GM12878 (cell line): ENCODE results near the gene PGA4. TPM values are rescaled to one million over a fixed set of nuclear protein-coding genes. Genes with fewer than 3 reads are reported as not detected.

Experiments
- ATAC-seq: fragments of 200-7000 bp; cut with Tn5 transposase; 3 replicates; pipeline ENCODE4 v1.9.1; 2020; ENCODE audit warnings: mild to moderate bottlenecking, moderate library complexity
- BruUV-seq: library from RNA; stranded (reverse); fragments of 400-500 nt; replicated peaks from 2 replicates; lab custom pipeline; 2021; lab: Mats Ljungman, UMichigan
- CTCF ChIA-PET: fragments of 300-600 bp; sonication (Branson Sonifier 250); formaldehyde crosslinking; extraction: SDS; loops from one replicate; lab custom pipeline; 2021; ENCODE audit warnings: inconsistent platforms; lab: Yijun Ruan, JAX
- POLR2A ChIA-PET: fragments of 350-600 bp; formaldehyde crosslinking; extraction: SDS; loops from one replicate; lab custom pipeline; 2021; ENCODE audit warnings: inconsistent platforms; lab: Charles Lee
- RAD21 ChIA-PET: fragments of 300-600 bp; sonication (Branson Sonifier 250); formaldehyde crosslinking; loops from one replicate; lab custom pipeline; 2023; ENCODE audit warnings: antibody characterized with exemption; ENCODE audit not compliant: unreplicated experiment; lab: Charles Lee
- SMC1A ChIA-PET: fragments of 300-600 bp; sonication (Branson Sonifier 250); formaldehyde crosslinking; loops from one replicate; lab custom pipeline; 2023; ENCODE audit not compliant: unreplicated experiment, uncharacterized antibody; lab: Charles Lee
- DNase-seq: peaks from one replicate; pipeline ENCODE4 v3.0.0-alpha.2; 2011; ENCODE audit warnings: low read depth, low spot score
- FAIRE-seq: peaks from 3 replicates; lab custom pipeline; 2011; peaks lifted over from hg19 to GRCh38; lab: Jason Lieb, UNC
- H2AFZ ChIP-seq: 2 replicates; pipeline ENCODE4 v1.6.0; 2011; ENCODE audit warnings: low read depth, low read length, control low read depth; ENCODE audit not compliant: control insufficient read depth
- H3K27ac ChIP-seq: 2 replicates; pipeline ENCODE4 v1.5.1; 2011; ENCODE audit warnings: control low read depth; ENCODE audit not compliant: control insufficient read depth, insufficient read depth
- H3K27me3 ChIP-seq, 2 experiments: replicated peaks in 1 of 2; 2 replicates each; pipeline versions ENCODE4 v1.6.0 to v1.6.1; 2011; ENCODE audit warnings: low read length in 1 of 2; ENCODE audit not compliant: control insufficient read depth in 2 of 2, insufficient read depth in 2 of 2
- H3K36me3 ChIP-seq, 2 experiments: 2 replicates each; pipeline ENCODE4 v1.5.1; 2011; ENCODE audit warnings: low read length in 1 of 2; ENCODE audit not compliant: control insufficient read depth in 2 of 2, insufficient read depth in 2 of 2
- H3K4me1 ChIP-seq: 2 replicates; pipeline ENCODE4 v1.6.1; 2011; ENCODE audit warnings: mild to moderate bottlenecking, low read length, moderate library complexity, mixed read lengths; ENCODE audit not compliant: control insufficient read depth, insufficient read depth
- H3K4me2 ChIP-seq: 2 replicates; pipeline ENCODE4 v1.6.0; 2011; ENCODE audit warnings: control low read depth; ENCODE audit not compliant: control insufficient read depth, insufficient read depth
- H3K4me3 ChIP-seq: fragments of 200-600 bp; sonication (generic); 2 replicates; pipeline ENCODE4 v1.5.1; 2016
- H3K79me2 ChIP-seq: 2 replicates; pipeline ENCODE4 v1.6.0; 2011; ENCODE audit warnings: low read length; ENCODE audit not compliant: control insufficient read depth, insufficient read depth
- H3K9ac ChIP-seq: 2 replicates; pipeline ENCODE4 v1.8.0; 2011; ENCODE audit warnings: low read length, control low read depth, mixed read lengths; ENCODE audit not compliant: control insufficient read depth, insufficient read depth
- H3K9me3 ChIP-seq: replicated peaks from 3 replicates; pipeline ENCODE4 v1.5.1; 2011; ENCODE audit warnings: mild to moderate bottlenecking, low read length; ENCODE audit not compliant: control insufficient read depth, insufficient read depth
- H4K20me1 ChIP-seq: 2 replicates; pipeline ENCODE4 v1.6.0; 2011; ENCODE audit not compliant: control insufficient read depth, insufficient read depth
- CHD2 ChIP-seq: IDR thresholded peaks from 2 replicates; pipeline ENCODE4 v1.6.1; 2011; ENCODE audit warnings: low read depth, low read length, improper control_type of control experiment, borderline replicate concordance
- FOXM1 ChIP-seq: IDR thresholded peaks from 2 replicates; pipeline ENCODE4 v1.6.1; 2012; ENCODE audit warnings: low read depth, mild to moderate bottlenecking, inconsistent platforms, low read length, moderate library complexity
- HCFC1 ChIP-seq: fragments of 150-350 bp; IDR thresholded peaks from 2 replicates; pipeline ENCODE4 v1.6.1; 2014; ENCODE audit warnings: low read length
- HDAC6 ChIP-seq: fragments of 200-600 bp; sonication (generic); IDR thresholded peaks from one replicate; pipeline ENCODE4 v1.8.0; 2017; ENCODE audit warnings: antibody characterized with exemption; ENCODE audit not compliant: unreplicated experiment
- PAX5 ChIP-seq: IDR thresholded peaks from 2 replicates; pipeline ENCODE4 v1.6.1; 2011; ENCODE audit warnings: low read depth, low read length, borderline replicate concordance
- POLR2AphosphoS2 ChIP-seq: IDR thresholded peaks from 2 replicates; pipeline ENCODE4 v1.6.1; 2011; ENCODE audit warnings: low read depth, mild to moderate bottlenecking, low read length, improper control_type of control experiment, moderate library complexity
- RAD51 ChIP-seq: fragments of 450-650 bp; IDR thresholded peaks from 2 replicates; pipeline ENCODE4 v1.6.1; 2016; ENCODE audit warnings: moderate library complexity, mild to moderate bottlenecking, inconsistent platforms
- SP1 ChIP-seq: IDR thresholded peaks from one replicate; pipeline ENCODE4 v1.6.1; 2011; ENCODE audit warnings: low read depth, low read length
- ZNF24 ChIP-seq: fragments of 450-650 bp; IDR thresholded peaks from 2 replicates; pipeline ENCODE4 v1.6.1; 2017; ENCODE audit warnings: antibody characterized with exemption, mild to moderate bottlenecking
- ZNF274 ChIP-seq: IDR thresholded peaks from one replicate; pipeline ENCODE4 v1.8.0; 2011; ENCODE audit not compliant: insufficient read length, insufficient read depth
- ZSCAN29 ChIP-seq: fragments of 450-650 bp; IDR thresholded peaks from 2 replicates; pipeline ENCODE4 v1.6.1; 2017; ENCODE audit warnings: mild to moderate bottlenecking, moderate library complexity
- WGBS: methylation state at CpG from one replicate; pipeline ENCODE4 v1.1.6; 2016; ENCODE audit warnings: low lambda C conversion rate; ENCODE audit not compliant: insufficient replicate concordance, insufficient coverage; ENCODE audit errors: missing lambda C conversion rate; 5-methylcytosine and 5-hydroxymethylcytosine counted together
- in situ Hi-C: fragments of 300-500 bp; cut with MboI; formaldehyde crosslinking; loops from 9 replicates; pipeline ENCODE4 v1.14.3; 2018; ENCODE audit warnings: mixed read lengths
- intact Hi-C: fragments of 100-400 bp; cut with micrococcal nuclease; formaldehyde crosslinking; loops from one replicate; pipeline ENCODE4 v1.14.2; 2022; ENCODE audit not compliant: unreplicated experiment
- polyA plus RNA-seq, 11 experiments: library from polyadenylated mRNA; depleted of rRNA in 4 of 11; unstranded in 6 of 11; stranded (reverse) in 5 of 11; fragments of >200 nt; fragmentation: Nextera tagmentation in 4 of 11; fragmentation: Illumina TruSeq in 1 of 11; extraction: Ambion mirVana in 4 of 11; extraction: Trizol in 1 of 11; gene quantifications; 1 replicate in 1 of 11; 2 replicates in 10 of 11; pipeline versions ENCODE4 v1.2.1 to v1.2.3, GENCODE V29; 2011 to 2016; ENCODE audit warnings: inconsistent platforms in 2 of 11, missing spikeins in 2 of 11, low read depth in 1 of 11
- total RNA-seq, 4 experiments: library from RNA; depleted of rRNA in 3 of 4; stranded (reverse); fragments of >200 nt in 3 of 4; fragmentation: Illumina TruSeq in 1 of 4; extraction: Trizol in 1 of 4; gene quantifications; 2 replicates each; pipeline versions ENCODE4 v1.2.1 to v1.2.3, GENCODE V29; 2013 to 2021
- TF ChIP-seq, protein P1 (sequence below): IDR thresholded peaks from 2 replicates; pipeline ENCODE4 v1.6.1; 2012; ENCODE audit warnings: low read length, inconsistent platforms
- TF ChIP-seq, protein P2 (sequence below): fragments of 450-650 bp; IDR thresholded peaks from 2 replicates; pipeline ENCODE4 v1.6.1; 2016; ENCODE audit warnings: mild to moderate bottlenecking, moderate library complexity, borderline replicate concordance
- TF ChIP-seq, protein P3 (sequence below): fragments of 450-650 bp; IDR thresholded peaks from 2 replicates; pipeline ENCODE4 v1.6.1; 2017; ENCODE audit warnings: borderline replicate concordance

PGA4 gene
- total and polyA plus RNA-seq, 10 of the 15 experiments (the other 5 are each of a cell fraction or from before 2014, with no cell fraction given) = not detected

DNA sequence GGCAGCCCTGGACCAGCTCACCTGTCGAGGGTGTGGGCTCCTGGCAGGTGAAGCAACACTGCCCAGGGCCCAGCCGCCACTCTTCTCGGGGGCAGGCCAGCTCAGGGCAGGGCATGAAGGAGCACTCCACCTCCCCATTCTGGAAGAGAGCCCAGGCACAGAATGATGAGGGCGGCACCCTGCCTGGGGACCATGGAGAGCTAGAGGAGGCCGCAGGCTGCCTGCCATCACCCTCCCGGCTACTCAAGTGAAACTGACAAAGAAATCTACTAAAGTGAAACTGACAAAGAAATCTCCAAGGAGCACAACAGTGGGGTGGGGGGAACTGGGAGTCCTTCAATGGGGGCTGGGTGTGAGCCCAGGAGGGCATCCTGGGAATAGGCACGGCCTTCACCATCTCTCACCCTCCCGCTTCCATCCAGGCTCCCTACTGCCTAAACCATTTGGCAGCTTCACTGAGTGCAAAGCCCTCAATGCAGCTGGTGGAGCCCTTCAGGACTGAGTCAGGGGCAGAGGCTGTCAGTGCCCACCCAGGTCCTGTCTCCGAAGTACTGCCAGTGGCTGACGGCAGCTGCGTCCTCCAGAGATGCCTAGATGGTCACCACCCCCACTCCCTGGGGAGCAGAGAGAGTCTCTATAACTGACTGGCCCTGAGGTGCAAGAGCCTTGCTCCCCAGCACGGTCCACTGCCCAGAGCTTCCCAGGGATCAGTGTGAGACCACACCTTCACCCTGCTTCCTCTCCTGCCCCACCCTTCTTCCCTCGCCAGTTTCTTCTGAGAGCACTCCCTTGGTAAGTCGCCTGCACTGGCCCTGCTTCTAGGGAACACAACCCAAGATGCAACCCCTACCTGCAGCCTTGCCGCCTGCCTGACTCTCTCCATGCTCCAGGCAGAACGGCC lies 51.3 kb downstream of the PGA4 start (continued):
- TF ChIP-seq CHD2 = no peak

- Histone ChIP-seq H3K27me3 (no peaks in the 10 kb centered on the region), H3K79me2 (no peaks in the 10 kb centered on the region), H3K9ac (no peak overlapping the region), H3K27ac (no peak overlapping the region), H3K4me3 (no peak overlapping the region), H3K9me3 (no peaks in the 10 kb centered on the region), H3K4me2 (no peak overlapping the region), H4K20me1 (no peaks in the 10 kb centered on the region), H3K4me1 (no peaks in the 10 kb centered on the region), H3K36me3 (no peaks in the 10 kb centered on the region), H2AFZ (no peak overlapping the region)
- ChIA-PET CTCF (no interaction called here), POLR2A (no interaction called here), RAD21 (no interaction called here), SMC1A (no interaction called here)
- 72% methylated on average over 4 of the region's 4 CpGs for WGBS
- ATAC-seq (no peak), FAIRE-seq (no peak), DNase-seq (no peak)
- intact Hi-C loops = no loop called here
- in situ Hi-C loops = no loop called here
- BruUV-seq = no TSS peak
- TF ChIP-seq ZNF24 (no peak), HDAC6 (no peak), HCFC1 (no peak), POLR2AphosphoS2 (no peak), ZNF274 (no peak), FOXM1 (no peak), SP1 (no peak), ZSCAN29 (no peak), PAX5 (no peak), RAD51 (no peak)
- TF ChIP-seq, protein P1, sequence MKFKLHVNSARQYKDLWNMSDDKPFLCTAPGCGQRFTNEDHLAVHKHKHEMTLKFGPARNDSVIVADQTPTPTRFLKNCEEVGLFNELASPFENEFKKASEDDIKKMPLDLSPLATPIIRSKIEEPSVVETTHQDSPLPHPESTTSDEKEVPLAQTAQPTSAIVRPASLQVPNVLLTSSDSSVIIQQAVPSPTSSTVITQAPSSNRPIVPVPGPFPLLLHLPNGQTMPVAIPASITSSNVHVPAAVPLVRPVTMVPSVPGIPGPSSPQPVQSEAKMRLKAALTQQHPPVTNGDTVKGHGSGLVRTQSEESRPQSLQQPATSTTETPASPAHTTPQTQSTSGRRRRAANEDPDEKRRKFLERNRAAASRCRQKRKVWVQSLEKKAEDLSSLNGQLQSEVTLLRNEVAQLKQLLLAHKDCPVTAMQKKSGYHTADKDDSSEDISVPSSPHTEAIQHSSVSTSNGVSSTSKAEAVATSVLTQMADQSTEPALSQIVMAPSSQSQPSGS = no peak
- TF ChIP-seq, protein P2, sequence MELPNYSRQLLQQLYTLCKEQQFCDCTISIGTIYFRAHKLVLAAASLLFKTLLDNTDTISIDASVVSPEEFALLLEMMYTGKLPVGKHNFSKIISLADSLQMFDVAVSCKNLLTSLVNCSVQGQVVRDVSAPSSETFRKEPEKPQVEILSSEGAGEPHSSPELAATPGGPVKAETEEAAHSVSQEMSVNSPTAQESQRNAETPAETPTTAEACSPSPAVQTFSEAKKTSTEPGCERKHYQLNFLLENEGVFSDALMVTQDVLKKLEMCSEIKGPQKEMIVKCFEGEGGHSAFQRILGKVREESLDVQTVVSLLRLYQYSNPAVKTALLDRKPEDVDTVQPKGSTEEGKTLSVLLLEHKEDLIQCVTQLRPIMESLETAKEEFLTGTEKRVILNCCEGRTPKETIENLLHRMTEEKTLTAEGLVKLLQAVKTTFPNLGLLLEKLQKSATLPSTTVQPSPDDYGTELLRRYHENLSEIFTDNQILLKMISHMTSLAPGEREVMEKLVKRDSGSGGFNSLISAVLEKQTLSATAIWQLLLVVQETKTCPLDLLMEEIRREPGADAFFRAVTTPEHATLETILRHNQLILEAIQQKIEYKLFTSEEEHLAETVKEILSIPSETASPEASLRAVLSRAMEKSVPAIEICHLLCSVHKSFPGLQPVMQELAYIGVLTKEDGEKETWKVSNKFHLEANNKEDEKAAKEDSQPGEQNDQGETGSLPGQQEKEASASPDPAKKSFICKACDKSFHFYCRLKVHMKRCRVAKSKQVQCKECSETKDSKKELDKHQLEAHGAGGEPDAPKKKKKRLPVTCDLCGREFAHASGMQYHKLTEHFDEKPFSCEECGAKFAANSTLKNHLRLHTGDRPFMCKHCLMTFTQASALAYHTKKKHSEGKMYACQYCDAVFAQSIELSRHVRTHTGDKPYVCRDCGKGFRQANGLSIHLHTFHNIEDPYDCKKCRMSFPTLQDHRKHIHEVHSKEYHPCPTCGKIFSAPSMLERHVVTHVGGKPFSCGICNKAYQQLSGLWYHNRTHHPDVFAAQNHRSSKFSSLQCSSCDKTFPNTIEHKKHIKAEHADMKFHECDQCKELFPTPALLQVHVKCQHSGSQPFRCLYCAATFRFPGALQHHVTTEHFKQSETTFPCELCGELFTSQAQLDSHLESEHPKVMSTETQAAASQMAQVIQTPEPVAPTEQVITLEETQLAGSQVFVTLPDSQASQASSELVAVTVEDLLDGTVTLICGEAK = no peak
- TF ChIP-seq, protein P3, sequence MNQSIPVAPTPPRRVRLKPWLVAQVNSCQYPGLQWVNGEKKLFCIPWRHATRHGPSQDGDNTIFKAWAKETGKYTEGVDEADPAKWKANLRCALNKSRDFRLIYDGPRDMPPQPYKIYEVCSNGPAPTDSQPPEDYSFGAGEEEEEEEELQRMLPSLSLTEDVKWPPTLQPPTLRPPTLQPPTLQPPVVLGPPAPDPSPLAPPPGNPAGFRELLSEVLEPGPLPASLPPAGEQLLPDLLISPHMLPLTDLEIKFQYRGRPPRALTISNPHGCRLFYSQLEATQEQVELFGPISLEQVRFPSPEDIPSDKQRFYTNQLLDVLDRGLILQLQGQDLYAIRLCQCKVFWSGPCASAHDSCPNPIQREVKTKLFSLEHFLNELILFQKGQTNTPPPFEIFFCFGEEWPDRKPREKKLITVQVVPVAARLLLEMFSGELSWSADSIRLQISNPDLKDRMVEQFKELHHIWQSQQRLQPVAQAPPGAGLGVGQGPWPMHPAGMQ = no peak
Observed at GRCh38 chr11:61274084-61274483, 51.9 kb downstream of the PGA4 start.
